Measurements from ENCODE around the gene ALDH18A1.

ALDH18A1 gene

DNA sequence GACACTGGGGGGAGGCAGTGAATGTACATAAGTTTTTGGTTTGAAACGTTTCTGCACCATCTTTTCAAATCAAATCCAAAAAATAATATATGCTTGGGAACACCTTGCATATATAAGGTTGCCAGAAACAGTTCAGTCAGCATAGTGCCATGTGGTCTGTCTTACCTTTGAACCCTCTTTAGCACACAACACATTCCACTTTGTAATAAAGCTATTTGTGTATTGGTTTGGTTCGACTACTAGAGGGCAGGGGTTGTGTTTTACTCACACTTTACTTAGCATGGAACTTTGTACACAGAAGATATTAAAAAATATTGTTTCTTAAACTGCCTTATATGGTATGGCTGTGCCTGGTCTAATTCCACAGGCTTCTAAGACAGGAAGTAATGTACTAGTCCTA is 43.2 kb downstream of the ALDH18A1 start:
- H3K4me3 ChIP-seq (replicated peaks; ENCODE audit: low read depth, low read length) = no peak overlapping the region
- TF ChIP-seq, protein P1, sequence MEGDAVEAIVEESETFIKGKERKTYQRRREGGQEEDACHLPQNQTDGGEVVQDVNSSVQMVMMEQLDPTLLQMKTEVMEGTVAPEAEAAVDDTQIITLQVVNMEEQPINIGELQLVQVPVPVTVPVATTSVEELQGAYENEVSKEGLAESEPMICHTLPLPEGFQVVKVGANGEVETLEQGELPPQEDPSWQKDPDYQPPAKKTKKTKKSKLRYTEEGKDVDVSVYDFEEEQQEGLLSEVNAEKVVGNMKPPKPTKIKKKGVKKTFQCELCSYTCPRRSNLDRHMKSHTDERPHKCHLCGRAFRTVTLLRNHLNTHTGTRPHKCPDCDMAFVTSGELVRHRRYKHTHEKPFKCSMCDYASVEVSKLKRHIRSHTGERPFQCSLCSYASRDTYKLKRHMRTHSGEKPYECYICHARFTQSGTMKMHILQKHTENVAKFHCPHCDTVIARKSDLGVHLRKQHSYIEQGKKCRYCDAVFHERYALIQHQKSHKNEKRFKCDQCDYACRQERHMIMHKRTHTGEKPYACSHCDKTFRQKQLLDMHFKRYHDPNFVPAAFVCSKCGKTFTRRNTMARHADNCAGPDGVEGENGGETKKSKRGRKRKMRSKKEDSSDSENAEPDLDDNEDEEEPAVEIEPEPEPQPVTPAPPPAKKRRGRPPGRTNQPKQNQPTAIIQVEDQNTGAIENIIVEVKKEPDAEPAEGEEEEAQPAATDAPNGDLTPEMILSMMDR (IDR thresholded peaks at IDR 0.05; ENCODE audit: low read depth, low read length, missing control alignments) = no peak
- no peak for DNase-seq (ENCODE audit: extremely low read depth, low read depth)

DNA sequence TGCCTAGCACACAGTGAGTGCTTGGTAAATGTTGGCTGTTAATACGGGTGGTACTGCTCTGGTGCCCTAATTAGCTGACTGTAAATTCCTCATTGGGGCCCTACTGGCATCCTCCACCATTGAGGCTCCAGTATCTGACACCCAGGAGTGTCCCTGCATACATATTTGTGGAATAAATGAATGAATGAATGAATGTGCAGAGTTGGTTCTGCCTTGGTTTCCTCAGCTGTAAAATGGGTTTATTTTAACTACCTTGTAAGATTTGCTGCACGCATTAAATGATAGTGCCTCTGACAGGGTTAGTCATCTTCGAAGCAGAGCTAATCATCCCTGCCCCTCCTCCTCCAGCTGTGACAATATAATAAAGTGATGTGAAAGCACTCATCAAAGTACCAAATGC is 45.8 kb downstream of the ALDH18A1 start:
- TF ChIP-seq, protein P1 (IDR thresholded peaks at IDR 0.05; ENCODE audit: low read depth, low read length, missing control alignments) = no peak
- DNase-seq (ENCODE audit: extremely low read depth, low read depth) = no peak

GRCh38 chr10:95606922-95607321 is 49.6 kb downstream of the ALDH18A1 start:
- H3K4me3 ChIP-seq (replicated peaks; ENCODE audit: low read depth, low read length) = no peak overlapping the region
- TF ChIP-seq, protein P1 (IDR thresholded peaks at IDR 0.05; ENCODE audit: low read depth, low read length, missing control alignments) = no peak

More for the DNA sequence above, 45.8 kb downstream of the ALDH18A1 start:
- no peak overlapping the region for H3K4me3 ChIP-seq (replicated peaks; ENCODE audit: low read depth, low read length)

GRCh38 chr10:95605163-95605562 is 51.3 kb downstream of the ALDH18A1 start:
- no peak overlapping the region for H3K4me3 ChIP-seq (replicated peaks; ENCODE audit: low read depth, low read length)
- no peak for DNase-seq (ENCODE audit: extremely low read depth, low read depth)
- TF ChIP-seq, protein P1 (IDR thresholded peaks at IDR 0.05; ENCODE audit: low read depth, low read length, missing control alignments) = no peak

More at GRCh38 chr10:95606922-95607321, 49.6 kb downstream of the ALDH18A1 start:
- no peak for DNase-seq (ENCODE audit: extremely low read depth, low read depth)

- TF ChIP-seq, protein P1 (IDR thresholded peaks at IDR 0.05; ENCODE audit: low read depth, low read length, missing control alignments) = no peak
- no peak overlapping the region for H3K4me3 ChIP-seq (replicated peaks; ENCODE audit: low read depth, low read length)
- DNase-seq (ENCODE audit: extremely low read depth, low read depth) = no peak
These were observed 51.9 kb downstream of the ALDH18A1 start for GRCh38 chr10:95604630-95605029.

DNA sequence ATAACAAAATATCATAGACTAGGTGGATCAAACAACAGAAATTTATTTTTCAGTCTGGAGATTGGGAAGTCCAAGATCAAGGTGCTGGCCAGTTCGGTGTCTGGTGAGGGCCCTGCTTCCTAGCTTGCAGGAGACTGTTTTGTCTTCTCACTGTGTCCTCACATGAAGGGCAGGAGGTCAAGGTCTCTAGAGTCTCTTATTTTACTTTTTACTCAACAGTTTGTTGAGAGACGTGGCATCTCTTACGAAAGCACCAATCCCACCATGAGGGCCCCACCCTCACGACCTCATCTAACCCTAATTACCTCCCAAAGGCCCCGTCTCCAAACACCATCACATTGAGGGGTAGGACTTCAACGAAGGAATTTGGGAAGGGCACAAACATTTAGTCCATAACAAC is 54.1 kb downstream of the ALDH18A1 start:
- no peak overlapping the region for H3K4me3 ChIP-seq (replicated peaks; ENCODE audit: low read depth, low read length)
- TF ChIP-seq, protein P1 (IDR thresholded peaks at IDR 0.05; ENCODE audit: low read depth, low read length, missing control alignments) = no peak
- no peak for DNase-seq (ENCODE audit: extremely low read depth, low read depth)

- DNase-seq (ENCODE audit: extremely low read depth, low read depth) = peak; percentile 61
- no peak overlapping the region for H3K4me3 ChIP-seq (replicated peaks; ENCODE audit: low read depth, low read length)
- TF ChIP-seq, protein P1 (IDR thresholded peaks at IDR 0.05; ENCODE audit: low read depth, low read length, missing control alignments) = peak; percentile 97
These were observed 55.3 kb downstream of the ALDH18A1 start for GRCh38 chr10:95601116-95601719.
